ENCODE results near the gene FOXF1.

FOXF1 gene

DNA sequence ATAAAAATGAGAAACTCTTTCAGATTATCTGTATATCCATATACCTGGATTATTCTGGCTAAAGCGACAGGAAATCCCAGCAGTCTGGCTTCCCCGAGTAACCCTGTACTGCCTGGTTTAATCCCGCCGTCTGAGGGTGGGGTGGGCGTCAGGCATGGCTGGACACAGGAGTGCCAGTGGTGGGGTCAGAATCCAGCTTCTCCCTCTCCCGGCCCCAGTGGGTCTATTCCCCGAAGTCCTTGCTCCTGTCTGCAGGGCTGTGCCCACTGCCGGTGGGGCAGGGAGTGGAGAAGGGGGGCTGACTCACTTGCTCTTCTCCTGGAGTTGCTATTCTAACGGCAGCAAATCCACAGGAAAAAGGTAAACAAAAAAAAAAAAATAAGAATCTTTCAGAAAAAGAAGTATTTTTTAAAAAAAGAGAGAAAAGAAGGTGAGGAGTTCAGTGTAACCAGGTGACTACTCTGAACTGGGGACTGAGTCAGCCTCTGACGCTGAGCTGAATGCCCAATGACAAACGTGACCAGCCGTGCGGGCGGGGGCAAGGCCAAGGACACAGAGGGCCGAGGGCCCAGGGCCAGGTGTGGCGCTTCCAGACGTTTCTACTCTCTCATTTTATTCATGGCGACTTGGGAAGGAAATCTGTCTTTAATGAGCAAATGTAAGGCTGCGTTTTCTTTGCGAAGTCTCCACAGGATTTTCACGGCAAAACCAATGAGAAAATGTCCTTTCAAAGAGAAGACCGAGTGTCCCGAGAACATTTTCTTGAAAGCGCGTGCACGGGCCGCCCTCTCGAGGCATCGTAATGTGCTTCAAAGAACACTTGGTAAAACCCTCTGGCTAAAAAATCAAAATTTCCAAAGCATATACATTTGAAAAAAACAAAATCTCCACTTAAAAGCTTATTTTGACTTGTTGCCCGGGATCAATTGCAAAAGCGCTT, 20.2 kb downstream of the FOXF1 start:
- no peak for DNase-seq (ENCODE audit: low read depth, low spot score)
- H3K27ac ChIP-seq: no peak overlapping the region

DNA sequence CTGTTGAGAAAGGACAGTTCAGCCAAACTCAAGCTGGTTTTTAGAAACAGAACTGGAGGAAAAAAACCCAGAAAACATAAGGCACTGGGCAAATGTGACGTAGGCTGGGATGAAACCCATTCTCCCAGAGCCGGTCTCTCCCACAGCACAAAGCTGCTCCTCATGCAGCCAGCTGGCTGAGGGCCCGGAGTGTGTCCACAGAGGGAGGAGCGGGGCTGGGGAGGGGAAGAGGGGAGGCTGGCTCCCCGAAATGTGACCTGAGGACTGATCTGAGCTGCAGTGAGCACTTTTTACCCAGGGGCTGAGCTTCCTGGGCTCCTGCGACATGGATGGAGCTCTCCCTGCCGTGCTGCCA, 20.8 kb downstream of the FOXF1 start:
- H3K27ac ChIP-seq: no peak overlapping the region

DNA sequence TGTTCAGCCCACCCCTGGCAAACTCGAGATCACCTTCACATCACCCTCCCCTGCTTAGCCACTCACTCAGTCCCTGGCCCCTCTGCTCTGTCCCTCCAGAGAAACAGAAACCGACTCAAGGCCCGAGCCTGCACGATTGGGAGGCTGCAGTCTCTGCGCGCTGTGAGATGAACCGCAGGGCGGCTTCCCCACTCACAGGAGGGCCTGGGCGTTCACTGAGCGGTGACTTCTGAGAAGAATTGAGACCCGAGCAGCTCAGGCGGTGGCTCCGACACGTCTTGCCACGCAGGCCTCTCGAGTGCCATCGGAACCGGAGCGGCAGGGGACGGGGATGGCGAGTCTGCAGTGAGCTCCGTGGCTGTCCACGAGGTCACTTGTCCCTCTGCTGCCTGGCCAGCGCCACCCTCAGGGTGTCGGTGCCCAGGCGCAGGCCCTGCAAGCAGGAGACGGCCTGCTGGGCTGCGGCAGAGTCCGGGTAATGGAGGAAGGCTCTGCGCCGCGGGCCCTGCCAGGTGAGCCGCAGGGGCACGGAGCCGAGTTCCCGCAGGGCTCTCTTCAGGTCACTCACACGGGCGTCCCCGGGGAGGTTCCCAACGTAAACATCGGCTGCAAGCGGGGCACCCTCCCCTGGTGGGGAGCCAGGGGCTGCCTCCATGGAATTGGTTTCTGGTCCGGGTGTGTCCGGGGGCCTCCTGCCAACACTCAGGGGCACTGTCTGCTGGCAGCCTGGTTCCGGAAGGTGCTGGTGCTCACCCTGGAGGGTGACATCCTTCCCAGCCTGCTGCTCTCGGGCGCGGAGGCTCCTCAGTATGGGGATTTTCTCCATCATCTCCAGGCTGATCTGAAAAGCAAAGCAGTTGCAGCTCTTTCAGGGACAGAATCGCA, 21.6 kb downstream of the FOXF1 start:
- H3K27ac ChIP-seq: no peak overlapping the region

More for the DNA sequence above, 20.8 kb downstream of the FOXF1 start:
- no peak for DNase-seq (ENCODE audit: low read depth, low spot score)

DNA sequence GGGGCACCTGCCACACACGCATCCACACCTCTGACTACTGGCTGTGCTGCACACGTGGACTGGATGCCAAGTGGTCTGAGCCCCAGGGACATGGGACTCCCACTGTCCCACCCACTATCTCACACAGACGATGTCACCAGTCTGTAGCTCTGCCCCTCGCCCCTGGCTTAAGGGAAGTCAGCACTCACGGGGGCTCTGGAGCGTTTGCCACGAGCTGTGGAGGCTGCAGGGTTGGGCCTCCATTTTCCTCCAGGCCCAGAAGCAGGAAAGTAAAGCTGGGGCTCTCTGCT, 22.1 kb downstream of the FOXF1 start:
- no peak overlapping the region for H3K27ac ChIP-seq
- no peak for DNase-seq (ENCODE audit: low read depth, low spot score)

More for the DNA sequence above, 21.6 kb downstream of the FOXF1 start:
- DNase-seq (ENCODE audit: low read depth, low spot score): no peak

DNA sequence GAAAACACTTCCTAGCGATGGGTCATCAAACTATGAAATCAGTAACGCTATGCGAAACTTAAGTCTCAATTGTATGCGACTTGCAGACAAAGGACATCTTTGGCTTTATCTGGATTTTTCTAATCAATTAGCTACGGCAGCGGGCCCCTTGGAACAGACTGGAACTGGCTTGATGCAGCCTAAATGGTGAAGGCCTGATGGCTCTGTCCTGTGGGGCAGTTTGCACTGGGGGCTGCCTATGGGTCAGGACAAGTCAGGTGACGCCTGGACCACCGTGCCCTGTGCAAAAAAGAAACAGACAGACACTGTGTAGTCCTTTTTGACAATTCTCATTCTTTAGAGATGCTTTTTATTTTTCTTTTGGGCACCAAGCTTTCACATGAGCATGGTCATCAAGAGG, 22.7 kb downstream of the FOXF1 start:
- H3K27ac ChIP-seq: no peak overlapping the region
- no peak for DNase-seq (ENCODE audit: low read depth, low spot score)

DNA sequence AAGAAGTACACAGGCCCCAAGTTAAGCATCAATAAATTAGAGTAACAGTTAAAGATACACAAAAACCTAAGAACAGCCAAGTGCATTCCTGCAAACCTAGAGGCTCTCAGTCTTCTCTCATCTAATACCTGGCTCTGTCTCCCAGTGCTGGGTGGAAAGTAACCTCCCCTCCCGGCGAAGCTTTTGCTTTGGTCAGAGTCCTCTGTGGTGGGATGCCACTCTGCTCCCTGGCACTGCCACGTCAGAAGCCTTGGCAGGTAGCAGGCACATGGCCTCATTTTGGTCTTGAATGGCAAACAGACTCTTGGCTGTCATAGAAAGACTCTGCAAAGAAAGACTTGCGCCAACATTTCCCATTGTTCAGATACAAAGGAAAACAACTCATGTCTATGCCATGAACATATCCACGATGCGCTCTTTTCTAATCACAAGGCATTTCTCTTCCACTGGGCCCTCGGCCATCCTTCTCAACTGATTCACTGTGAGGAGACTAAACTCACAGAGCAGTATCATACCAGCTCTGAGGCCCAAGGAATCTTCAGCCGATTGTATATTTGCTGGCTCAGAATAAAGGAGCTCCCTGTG, 23.5 kb downstream of the FOXF1 start:
- no peak for DNase-seq (ENCODE audit: low read depth, low spot score)
- H3K27ac ChIP-seq: no peak overlapping the region

DNA sequence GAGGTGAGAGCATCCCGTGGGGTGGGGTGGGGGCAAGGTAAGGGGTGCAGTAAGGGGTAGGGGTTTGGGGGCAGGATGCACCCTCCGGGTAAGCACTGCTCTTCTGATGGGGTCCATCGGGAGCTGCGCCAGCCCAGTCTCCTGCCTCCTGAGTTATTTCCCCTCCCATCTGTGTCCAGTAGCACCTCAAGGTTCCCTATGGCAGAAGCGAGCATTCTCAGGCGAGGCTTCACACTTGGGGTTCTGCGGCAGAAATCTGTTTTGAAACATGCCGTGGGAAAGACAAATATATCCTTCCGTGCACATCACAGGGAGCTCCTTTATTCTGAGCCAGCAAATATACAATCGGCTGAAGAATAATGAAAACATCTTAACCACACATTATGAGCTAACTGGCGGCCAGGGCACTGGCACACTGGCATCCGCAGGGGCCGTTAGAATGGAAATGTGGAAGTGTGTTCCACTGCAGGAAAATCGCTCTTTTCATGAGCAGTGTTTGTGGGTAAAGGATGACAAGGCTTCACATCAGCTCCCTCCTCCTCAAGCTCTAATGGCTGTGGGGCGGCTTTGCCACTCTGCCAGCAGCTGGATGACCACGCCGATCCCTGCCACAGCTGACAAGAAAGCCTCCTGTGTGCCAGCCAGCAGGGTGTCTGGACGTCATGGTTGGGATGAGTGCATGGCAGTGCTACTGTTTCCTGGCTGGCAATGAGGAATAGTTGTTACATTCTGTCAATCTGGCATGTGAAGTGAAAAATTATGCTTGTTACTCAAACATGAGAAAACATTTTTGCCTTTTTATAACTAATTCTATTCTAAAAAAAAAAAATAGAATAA, 24.7 kb downstream of the FOXF1 start:
- no peak for DNase-seq (ENCODE audit: low read depth, low spot score)
- H3K27ac ChIP-seq: no peak overlapping the region

DNA sequence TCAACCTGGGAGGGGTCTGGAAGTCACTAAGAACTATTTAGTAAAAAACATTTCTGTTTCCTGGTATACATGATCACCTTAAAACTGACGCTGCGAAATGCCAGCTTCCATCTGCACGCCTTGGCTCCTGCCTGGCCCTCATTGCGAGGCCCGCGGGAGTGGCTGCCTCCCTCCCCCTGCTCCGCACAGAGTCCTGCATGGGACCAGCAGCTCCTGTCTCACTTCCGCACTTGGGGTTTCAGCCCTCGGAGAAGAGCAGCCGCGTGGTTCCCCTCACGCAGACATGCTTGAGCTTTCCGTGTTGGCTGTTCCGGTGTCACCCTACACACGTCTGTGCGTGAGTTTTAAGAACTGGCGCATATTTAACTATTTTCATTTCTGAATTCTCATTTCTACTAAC, 26.3 kb downstream of the FOXF1 start:
- DNase-seq (ENCODE audit: low read depth, low spot score): no peak

GRCh38 chr16:86537486-86537885, 27.2 kb downstream of the FOXF1 start:
- no peak overlapping the region for H3K27ac ChIP-seq
- DNase-seq (ENCODE audit: low read depth, low spot score): no peak

More for the DNA sequence above, 26.3 kb downstream of the FOXF1 start:
- H3K27ac ChIP-seq: no peak overlapping the region

DNA sequence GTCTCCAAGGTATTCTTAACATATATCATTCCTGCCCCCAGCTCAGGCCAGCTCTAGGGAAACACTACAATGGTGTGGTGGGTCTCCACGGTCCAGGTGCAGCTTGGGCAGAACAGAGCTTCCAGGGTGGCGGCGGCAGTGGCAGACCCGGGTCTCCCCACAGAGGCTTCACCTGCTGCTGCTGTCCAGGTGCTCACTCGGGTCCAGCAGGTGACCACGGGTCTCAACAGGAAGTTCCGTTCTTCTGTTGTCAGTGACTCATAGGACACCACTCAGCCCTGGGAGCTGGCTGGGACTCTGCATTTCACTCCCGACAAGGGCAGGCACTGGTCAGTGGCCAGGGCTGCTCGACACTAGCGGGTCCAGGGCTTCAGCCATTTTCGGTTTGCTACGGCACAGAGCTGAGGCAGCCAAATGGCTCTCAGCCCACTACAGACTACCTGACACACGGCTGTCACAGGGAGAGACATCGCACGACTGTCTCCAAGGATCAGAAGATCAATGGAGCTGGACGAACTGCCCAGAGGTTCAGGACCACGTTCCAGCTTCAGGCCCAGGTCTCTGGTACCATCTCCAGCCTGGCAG, 28.0 kb downstream of the FOXF1 start:
- H3K27ac ChIP-seq: no peak overlapping the region
- no peak for DNase-seq (ENCODE audit: low read depth, low spot score)

GRCh38 chr16:86540894-86541293, 30.6 kb downstream of the FOXF1 start:
- H3K27ac ChIP-seq: no peak overlapping the region
- no peak for DNase-seq (ENCODE audit: low read depth, low spot score)

- no peak for DNase-seq (ENCODE audit: low read depth, low spot score)
Observed at GRCh38 chr16:86541560-86541959, 31.2 kb downstream of the FOXF1 start.

GRCh38 chr16:86542756-86543750, 32.7 kb downstream of the FOXF1 start:
- no peak for DNase-seq (ENCODE audit: low read depth, low spot score)
- no peak overlapping the region for H3K27ac ChIP-seq

More at GRCh38 chr16:86541560-86541959, 31.2 kb downstream of the FOXF1 start:
- H3K27ac ChIP-seq: no peak overlapping the region

DNA sequence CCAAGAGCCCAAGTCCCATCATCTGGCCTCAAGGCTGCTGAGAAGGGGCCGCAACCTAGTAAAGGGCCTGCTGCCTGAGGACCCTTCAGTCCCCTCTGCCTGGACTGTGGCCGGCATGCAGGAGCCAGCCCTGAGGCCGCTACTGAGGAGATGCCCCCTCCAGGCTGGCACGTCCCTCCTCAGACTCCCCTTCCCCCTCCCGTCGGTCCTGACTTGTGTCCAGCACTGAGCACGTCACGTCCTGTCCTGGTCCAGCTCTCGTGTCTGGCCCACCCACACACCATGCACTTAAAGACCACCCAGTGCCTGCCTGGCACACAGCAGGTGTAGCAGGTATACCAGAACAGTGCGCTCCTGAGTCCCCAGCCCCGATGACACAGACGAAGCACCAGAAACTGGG, 35.2 kb downstream of the FOXF1 start:
- H3K27ac ChIP-seq: no peak overlapping the region
- no peak for DNase-seq (ENCODE audit: low read depth, low spot score)

GRCh38 chr16:86545954-86546637, 35.8 kb downstream of the FOXF1 start:
- DNase-seq (ENCODE audit: low read depth, low spot score): no peak
- no peak overlapping the region for H3K27ac ChIP-seq

GRCh38 chr16:86546638-86547013, 36.3 kb downstream of the FOXF1 start:
- H3K27ac ChIP-seq: no peak overlapping the region
- no peak for DNase-seq (ENCODE audit: low read depth, low spot score)

GRCh38 chr16:86547286-86547685, 37.0 kb downstream of the FOXF1 start:
- H3K27ac ChIP-seq: no peak overlapping the region
- no peak for DNase-seq (ENCODE audit: low read depth, low spot score)

Measured in epithelial cell of prostate (primary cell).